Thoracic aorta (tissue), 2 donors: ENCODE results near the gene SH3BP4. TPM values are rescaled to one million over a fixed set of nuclear protein-coding genes. Genes with fewer than 3 reads are reported as not detected.

Experiments used
- ATAC-seq: fragments of 150-250 bp; one replicate; pipeline ENCODE4 v1.8.0; 2017; ENCODE audit warnings: low read depth; ENCODE audit not compliant: insufficient number of reproducible peaks, low FRiP score
- DNase-seq: peaks from one replicate; pipeline ENCODE4 v3.0.0-alpha.2; 2020; ENCODE audit warnings: low spot score
- H3K27ac ChIP-seq, 2 donors: fragments of 200-600 bp; sonication (generic); 1 replicate in 1 of 2; 2 replicates in 1 of 2; pipeline ENCODE4 v1.5.1; 2016; ENCODE audit warnings: mild to moderate bottlenecking in 2 of 2, moderate library complexity in 2 of 2
- H3K27me3 ChIP-seq: fragments of 200-600 bp; sonication (generic); replicated peaks from 2 replicates; pipeline ENCODE4 v1.6.0; 2016; ENCODE audit warnings: mild to moderate bottlenecking; ENCODE audit not compliant: insufficient read depth
- H3K36me3 ChIP-seq: fragments of 200-600 bp; sonication (generic); one replicate; pipeline ENCODE4 v1.5.1; 2016
- H3K4me1 ChIP-seq, 2 donors: fragments of 200-600 bp; sonication (generic); 1 replicate in 1 of 2; 2 replicates in 1 of 2; pipeline versions ENCODE4 v1.5.1 to v1.6.0; 2016; ENCODE audit warnings: low read depth in 2 of 2, mild to moderate bottlenecking in 1 of 2; ENCODE audit not compliant: control insufficient read depth in 1 of 2
- H3K4me3 ChIP-seq: fragments of 200-600 bp; sonication (generic); 2 replicates; pipeline ENCODE4 v1.5.1; 2016; ENCODE audit warnings: mild to moderate bottlenecking
- H3K9me3 ChIP-seq: fragments of 200-600 bp; sonication (generic); 2 replicates; pipeline ENCODE4 v1.5.1; 2016
- CTCF ChIP-seq: fragments of 200-600 bp; sonication (generic); IDR thresholded peaks from one replicate; pipeline ENCODE4 v1.5.1; 2019; ENCODE audit warnings: antibody characterized with exemption
- total RNA-seq, 2 donors: library from RNA; depleted of rRNA; stranded (reverse); fragments of >200 nt; gene quantifications; one replicate each; pipeline versions ENCODE4 v1.1.0 to v1.2.3, GENCODE V29; 2016

Gene SH3BP4
- total RNA-seq, 2 donors from 2014 or later: 24.0 to 32.4 TPM

- Histone ChIP-seq H3K27me3 (no peaks in the 10 kb centered on the region), H3K4me1 (no peaks in the 10 kb centered on the region), H3K4me3 (no peak overlapping the region), H3K9me3 (no peaks in the 10 kb centered on the region), H3K27ac (no peak overlapping the region), H3K36me3 (no peaks in the 10 kb centered on the region)
- ATAC-seq: no peak
- DNase-seq: no peak
- TF ChIP-seq CTCF: no peak
Measured at GRCh38 chr2:234940527-234940926, 11.3 kb upstream of the SH3BP4 start.

- DNase-seq: no peak
Measured at GRCh38 chr2:234945339-234945873, 6.4 kb upstream of the SH3BP4 start.

GRCh38 chr2:234947556-234947955 is 4.3 kb upstream of the SH3BP4 start:
- Histone ChIP-seq H3K27me3 (no peaks in the 10 kb centered on the region), H3K27ac (no peak overlapping the region), H3K4me3 (no peak overlapping the region), H3K36me3 (no peaks in the 10 kb centered on the region), H3K9me3 (no peaks in the 10 kb centered on the region), H3K4me1 (peaks cover 0 to 12% of the 10 kb centered on the region in 2 donors)
- ATAC-seq (no peak), DNase-seq (no peak)
- TF ChIP-seq CTCF: no peak

More at GRCh38 chr2:234945339-234945873, 6.4 kb upstream of the SH3BP4 start:
- Histone ChIP-seq H3K4me1 (peaks cover 0 to 4% of the 10 kb centered on the region in 2 donors), H3K36me3 (no peaks in the 10 kb centered on the region), H3K27me3 (no peaks in the 10 kb centered on the region), H3K4me3 (no peak overlapping the region), H3K27ac (no peak overlapping the region), H3K9me3 (no peaks in the 10 kb centered on the region)
- ATAC-seq: no peak
- no peak for TF ChIP-seq CTCF

GRCh38 chr2:234949762-234950434 is 1.9 kb upstream of the SH3BP4 start:
- TF ChIP-seq CTCF: no peak
- H3K9me3 ChIP-seq: no peaks in the 10 kb centered on the region
- no peak overlapping the region for H3K4me3 ChIP-seq
- DNase-seq (no peak), ATAC-seq (no peak)
- H3K27ac ChIP-seq: no peak overlapping the region
- H3K27me3 ChIP-seq: no peaks in the 10 kb centered on the region
- peaks cover 0 to 28% of the 10 kb centered on the region in 2 donors for H3K4me1 ChIP-seq
- no peaks in the 10 kb centered on the region for H3K36me3 ChIP-seq

GRCh38 chr2:234950435-234950729 is 1.4 kb upstream of the SH3BP4 start:
- no peaks in the 10 kb centered on the region for H3K27me3 ChIP-seq
- ATAC-seq (no peak), DNase-seq (no peak)
- no peaks in the 10 kb centered on the region for H3K9me3 ChIP-seq
- H3K27ac ChIP-seq: no peak overlapping the region
- TF ChIP-seq CTCF: no peak
- peaks cover 0 to 28% of the 10 kb centered on the region in 2 donors for H3K4me1 ChIP-seq
- no peak overlapping the region for H3K4me3 ChIP-seq
- no peaks in the 10 kb centered on the region for H3K36me3 ChIP-seq
